GM12892 (cell line): ENCODE results near the gene SRF.

Source experiments
- DNase-seq: peaks from one replicate; pipeline ENCODE4 v3.0.0; 2011; ENCODE audit not compliant: insufficient read length
- FAIRE-seq: peaks from 2 replicates; lab custom pipeline; 2011; peaks lifted over from hg19 to GRCh38; lab: Jason Lieb, UNC
- POLR2A ChIP-seq: IDR thresholded peaks from 2 replicates; pipeline ENCODE4 v1.6.1; 2011; ENCODE audit warnings: low read depth, low read length, control low read depth
- POLR2AphosphoS5 ChIP-seq: IDR thresholded peaks from 2 replicates; pipeline ENCODE4 v1.6.1; 2011; ENCODE audit warnings: low read depth, low read length, control low read depth
- TAF1 ChIP-seq: IDR thresholded peaks from 2 replicates; pipeline ENCODE4 v1.6.1; 2011; ENCODE audit warnings: low read depth, mild to moderate bottlenecking, control low read depth, low read length, borderline replicate concordance

SRF gene

DNA sequence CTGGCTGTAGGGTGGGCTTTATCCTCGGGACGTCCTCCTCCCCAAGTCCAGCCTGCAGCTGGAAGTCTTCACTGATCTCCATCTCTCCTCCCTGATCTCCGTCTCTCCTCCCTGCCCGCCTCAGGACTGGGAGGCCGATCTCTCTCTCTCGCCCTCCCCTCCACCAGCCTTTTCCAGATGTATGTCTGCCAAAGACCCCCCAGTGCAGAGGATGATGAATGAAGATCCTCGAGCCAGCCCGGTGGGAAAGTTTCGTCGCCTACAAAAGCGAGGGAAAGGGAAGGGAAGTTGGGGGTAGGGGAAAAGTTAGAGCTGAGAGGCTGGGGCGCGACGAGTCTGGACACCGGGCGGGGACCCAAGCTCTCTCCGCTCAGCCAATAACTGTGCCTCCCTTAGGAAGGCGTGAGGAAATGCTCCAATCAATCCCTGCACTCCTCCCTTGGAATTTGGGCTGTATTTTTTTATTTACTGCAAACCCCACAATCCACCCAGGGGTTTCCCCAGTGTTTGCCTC, 595 bp upstream of the SRF start:
- TF ChIP-seq TAF1 (no peak), POLR2AphosphoS5 (no peak), POLR2A (no peak)
- FAIRE-seq: no peak
- no peak for DNase-seq

DNA sequence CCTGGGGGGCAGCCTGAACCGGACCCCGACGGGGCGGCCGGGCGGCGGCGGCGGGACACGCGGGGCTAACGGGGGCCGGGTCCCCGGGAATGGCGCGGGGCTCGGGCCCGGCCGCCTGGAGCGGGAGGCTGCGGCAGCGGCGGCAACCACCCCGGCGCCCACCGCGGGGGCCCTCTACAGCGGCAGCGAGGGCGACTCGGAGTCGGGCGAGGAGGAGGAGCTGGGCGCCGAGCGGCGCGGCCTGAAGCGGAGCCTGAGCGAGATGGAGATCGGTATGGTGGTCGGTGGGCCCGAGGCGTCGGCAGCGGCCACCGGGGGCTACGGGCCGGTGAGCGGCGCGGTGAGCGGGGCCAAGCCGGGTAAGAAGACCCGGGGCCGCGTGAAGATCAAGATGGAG, 636 bp downstream of the SRF start:
- DNase-seq (no peak), FAIRE-seq (no peak)

DNA sequence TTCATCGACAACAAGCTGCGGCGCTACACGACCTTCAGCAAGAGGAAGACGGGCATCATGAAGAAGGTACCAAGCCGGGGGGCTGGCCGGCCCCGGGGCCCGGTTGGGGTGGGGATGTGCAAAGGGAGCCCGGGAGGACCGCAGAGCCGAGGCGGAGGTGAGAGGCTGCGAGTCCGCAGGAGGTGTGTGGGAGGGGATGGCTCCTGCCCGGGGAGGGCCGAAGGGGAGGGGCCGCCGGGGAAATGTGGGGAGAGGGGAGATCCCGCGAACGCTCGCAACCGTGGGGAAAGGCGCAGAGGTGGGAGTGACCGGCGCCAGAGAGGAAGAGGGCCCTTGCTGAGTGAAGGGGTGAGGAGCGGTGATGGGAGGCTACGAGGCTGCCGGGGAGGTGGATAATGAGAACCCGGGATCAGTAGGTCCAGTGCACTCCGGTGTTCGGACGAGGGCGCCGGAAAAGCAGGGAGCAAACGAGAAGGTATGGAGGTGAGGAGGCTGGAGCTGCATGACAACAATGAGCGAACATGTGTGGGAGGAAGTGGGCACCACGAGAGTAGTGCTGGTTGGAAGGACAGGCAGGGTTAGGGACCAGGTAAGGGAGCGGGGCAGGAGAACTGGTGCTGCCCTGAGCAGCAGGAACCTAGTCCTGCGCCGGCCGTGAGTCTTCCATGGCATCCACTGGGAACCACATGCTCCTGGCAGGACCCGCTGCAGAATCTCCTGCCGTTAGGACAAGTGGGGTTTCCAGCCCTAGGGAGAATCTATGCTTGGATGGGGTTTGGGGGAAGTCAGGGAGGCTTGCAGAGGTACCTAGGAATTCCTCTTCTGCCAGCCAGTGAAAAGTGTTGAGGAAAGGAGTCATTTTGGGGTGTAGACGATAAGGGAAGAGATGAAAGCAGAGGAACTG, 1.3 kb downstream of the SRF start:
- no peak for TF ChIP-seq TAF1
- peak; percentile 31; the same call in 1 of the 2 replicates for TF ChIP-seq POLR2AphosphoS5
- peak; percentile 26; the same call in 1 of the 2 replicates for TF ChIP-seq POLR2A
- FAIRE-seq (no peak), DNase-seq (no peak)

More for the DNA sequence above, 636 bp downstream of the SRF start:
- no peak for TF ChIP-seq POLR2A
- TF ChIP-seq POLR2AphosphoS5: no peak
- no peak for TF ChIP-seq TAF1

DNA sequence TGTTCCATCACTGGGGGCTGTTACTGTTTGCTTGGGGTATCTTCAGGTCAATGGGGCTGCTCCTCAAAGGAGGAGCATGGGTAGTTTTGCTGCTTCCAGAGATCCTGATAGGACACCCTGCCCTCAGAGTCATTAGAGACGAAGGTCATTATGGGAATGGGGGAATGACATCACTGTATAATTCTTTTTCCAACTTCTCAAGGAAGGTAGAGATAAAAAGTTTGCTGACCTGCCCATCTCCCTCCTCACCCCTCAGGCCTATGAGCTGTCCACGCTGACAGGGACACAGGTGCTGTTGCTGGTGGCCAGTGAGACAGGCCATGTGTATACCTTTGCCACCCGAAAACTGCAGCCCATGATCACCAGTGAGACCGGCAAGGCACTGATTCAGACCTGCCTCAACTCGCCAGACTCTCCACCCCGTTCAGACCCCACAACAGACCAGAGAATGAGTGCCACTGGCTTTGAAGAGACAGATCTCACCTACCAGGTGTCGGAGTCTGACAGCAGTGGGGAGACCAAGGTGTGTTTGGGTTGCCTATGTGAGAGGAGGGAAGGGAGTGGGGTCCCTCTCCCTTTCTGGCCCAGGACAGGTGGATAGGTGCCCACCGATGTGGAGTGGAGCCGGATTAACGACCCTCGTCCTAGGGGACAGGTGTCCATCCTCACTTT, 2.7 kb downstream of the SRF start:
- FAIRE-seq (peak; percentile 78), DNase-seq (no peak)
- TF ChIP-seq POLR2A (no peak), POLR2AphosphoS5 (no peak), TAF1 (no peak)

DNA sequence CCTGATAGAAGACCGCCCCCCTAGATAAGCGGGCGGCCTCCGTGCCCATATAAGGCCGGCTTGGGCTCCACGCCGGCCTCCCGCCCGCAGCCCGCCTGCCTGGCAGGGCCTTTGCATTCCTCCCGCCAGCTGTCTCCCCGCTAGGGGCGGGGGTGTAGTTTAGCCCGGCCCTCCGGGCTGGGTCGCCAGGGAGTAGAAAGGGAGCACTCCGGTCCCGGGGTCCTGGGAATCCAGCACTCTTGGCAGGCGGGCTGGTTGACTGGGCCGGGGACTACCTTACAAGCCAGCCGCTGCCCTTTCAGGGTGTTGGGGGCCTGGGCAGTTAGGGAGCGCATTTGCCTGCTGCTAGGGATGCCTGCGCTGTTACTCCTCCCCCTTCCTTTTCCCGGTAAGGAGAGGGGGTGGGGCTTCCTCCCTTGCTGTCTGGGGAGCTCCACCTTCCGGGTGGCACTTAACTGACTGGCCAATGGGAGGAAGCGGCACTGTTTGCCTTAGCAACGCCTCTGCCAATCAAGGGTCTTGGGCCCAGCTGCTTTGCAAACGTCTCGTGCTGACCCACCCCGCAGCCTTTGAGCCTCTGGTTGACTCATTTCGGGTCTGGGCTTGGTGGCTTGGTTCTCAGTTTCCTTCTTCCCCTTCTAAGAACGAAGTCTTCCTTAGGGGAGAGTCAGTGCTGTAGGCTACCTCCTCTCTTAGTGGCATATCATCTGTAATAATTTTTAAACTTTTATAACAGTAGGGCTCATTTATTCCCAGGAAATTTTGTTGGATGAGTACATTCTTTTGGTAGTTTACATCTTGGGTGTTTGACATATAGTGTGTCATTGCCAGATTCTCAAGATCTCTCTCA, 3.4 kb downstream of the SRF start:
- DNase-seq: peak; percentile 98
- TF ChIP-seq POLR2A (peak; percentile 54; the same call in 1 of the 2 replicates), POLR2AphosphoS5 (0 out of 2 replicates have a peak, but pooled peaks have one; percentile 38), TAF1 (no peak)
- peak; percentile 88 for FAIRE-seq

DNA sequence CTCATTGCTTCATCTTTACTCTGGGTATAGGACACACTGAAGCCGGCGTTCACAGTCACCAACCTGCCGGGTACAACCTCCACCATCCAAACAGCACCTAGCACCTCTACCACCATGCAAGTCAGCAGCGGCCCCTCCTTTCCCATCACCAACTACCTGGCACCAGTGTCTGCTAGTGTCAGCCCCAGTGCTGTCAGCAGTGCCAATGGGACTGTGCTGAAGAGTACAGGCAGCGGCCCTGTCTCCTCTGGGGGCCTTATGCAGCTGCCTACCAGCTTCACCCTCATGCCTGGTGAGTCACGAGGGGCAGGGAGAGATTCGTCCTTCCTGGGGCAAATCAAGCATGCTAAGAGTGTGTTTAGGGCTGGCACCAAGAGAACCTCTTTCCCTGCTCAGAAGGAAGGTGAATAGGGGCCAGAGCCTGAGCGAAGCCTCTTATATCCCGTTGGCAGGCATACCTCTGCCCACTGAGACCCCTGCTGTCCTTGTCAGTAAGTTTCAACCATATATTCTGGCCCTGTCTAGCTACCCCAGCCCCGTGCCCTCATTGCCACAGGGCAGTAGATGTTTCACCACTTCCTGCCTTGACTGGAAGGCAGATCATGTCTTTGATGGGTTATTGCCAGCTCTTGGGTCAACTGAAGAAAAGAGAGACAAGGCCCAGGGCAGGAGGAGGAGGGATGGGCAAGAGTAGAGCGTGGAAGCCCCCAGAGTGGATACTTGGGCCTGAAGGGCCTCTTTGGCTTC, 4.8 kb downstream of the SRF start:
- no peak for FAIRE-seq
- TF ChIP-seq POLR2AphosphoS5 (no peak), POLR2A (no peak), TAF1 (no peak)

DNA sequence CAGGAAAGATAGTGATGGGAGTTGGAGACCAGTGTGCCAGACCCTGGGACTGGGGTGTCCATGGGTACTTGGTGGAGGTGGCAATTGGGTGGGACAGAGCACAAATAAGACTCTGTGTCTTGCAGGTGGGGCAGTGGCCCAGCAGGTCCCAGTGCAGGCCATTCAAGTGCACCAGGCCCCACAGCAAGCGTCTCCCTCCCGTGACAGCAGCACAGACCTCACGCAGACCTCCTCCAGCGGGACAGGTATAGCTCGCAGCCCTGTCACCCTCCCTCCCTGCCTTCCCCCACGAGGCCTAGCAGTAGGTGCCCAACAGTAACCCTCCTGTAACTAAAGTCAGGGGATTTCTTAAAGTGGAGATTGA, 5.3 kb downstream of the SRF start:
- no peak for TF ChIP-seq POLR2AphosphoS5
- TF ChIP-seq TAF1: no peak
- peak; percentile 40; the same call in 1 of the 2 replicates for TF ChIP-seq POLR2A
- no peak for FAIRE-seq
- no peak for DNase-seq

More for the DNA sequence above, 4.8 kb downstream of the SRF start:
- DNase-seq: no peak

DNA sequence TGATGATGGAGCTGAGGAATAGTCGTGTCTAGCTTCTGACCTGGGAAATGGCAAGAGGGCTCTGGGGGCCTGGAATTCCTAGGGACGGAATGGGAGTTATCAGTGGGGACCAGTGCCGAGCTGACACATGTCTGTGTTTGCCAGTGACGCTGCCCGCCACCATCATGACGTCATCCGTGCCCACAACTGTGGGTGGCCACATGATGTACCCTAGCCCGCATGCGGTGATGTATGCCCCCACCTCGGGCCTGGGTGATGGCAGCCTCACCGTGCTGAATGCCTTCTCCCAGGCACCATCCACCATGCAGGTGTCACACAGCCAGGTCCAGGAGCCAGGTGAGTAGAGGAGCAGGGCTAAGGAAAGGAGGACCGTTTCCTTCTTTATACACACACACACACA, 7.1 kb downstream of the SRF start:
- FAIRE-seq: no peak
- no peak for TF ChIP-seq POLR2A
- TF ChIP-seq TAF1: no peak
- no peak for TF ChIP-seq POLR2AphosphoS5
- DNase-seq: no peak

DNA sequence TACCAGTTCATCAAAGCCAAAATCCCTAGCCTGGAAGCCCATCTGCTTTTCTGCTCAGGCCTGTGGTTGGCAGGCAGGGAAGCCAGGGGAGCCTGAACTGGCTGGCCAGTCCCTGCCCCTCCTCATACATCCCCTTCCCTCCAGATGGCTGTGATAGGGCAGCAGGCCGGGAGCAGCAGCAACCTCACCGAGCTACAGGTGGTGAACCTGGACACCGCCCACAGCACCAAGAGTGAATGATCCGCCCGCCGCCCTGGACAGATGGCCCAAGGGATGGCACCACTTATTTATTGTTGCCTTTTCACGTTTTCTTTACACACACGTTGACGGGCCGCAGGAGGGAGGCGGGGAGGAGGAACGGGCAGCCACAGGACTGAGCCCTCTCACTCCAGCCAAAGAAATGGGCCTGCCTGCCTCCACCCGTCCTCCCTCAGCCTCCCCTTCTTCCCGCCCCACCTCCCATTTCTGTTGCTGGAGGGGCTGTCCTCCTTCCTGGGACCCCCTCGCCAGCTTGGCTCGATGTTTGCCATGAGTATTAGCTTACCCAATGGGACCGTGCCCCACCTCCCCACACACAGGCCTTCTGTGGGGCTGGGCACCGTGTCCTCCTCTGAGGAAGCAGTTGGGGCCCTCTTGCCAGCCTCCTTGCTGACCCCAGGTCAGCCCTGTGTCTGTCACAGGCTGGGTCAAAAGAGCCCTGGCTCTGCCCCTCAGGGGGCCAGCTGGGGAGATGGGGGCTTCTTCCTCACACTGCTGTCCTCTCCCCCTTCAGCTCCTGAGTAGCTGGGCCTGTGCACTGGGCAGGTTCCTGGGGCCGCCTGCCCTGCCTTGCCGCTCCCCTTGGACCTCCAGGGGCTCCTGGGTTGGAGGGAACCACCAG, 8.1 kb downstream of the SRF start:
- DNase-seq: no peak
- no peak for FAIRE-seq
- no peak for TF ChIP-seq TAF1
- TF ChIP-seq POLR2AphosphoS5: no peak

DNA sequence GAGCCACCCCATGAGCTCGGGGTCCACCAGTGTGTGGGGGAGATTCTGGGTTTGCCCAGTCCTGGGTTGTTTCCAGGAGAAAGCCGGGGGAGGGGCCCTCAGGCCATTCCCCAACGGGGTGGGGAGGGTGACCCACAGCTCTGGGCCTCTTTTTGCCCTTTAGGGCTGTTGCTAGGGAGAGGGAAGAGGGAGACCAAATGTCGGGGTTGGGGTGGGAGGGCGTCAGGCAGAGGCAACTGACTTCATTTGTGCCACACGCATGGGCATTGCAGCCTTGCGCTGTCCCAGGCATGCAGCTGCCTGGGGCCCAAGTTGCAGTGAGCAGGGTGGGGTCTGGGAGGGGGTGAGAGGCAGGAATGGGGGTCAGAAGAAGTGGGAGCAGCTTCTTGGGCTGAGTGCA, 9.0 kb downstream of the SRF start:
- DNase-seq (no peak), FAIRE-seq (no peak)
- peak; percentile 12; the same call in 1 of the 2 replicates for TF ChIP-seq POLR2A
- no peak for TF ChIP-seq TAF1
- no peak for TF ChIP-seq POLR2AphosphoS5
